ENCODE data around the gene STAT5B. TPM values are rescaled to one million over a fixed set of nuclear protein-coding genes. Genes with fewer than 3 reads are reported as not detected.
"Not testable (repeated sequence)": the region's sequence is repeated elsewhere in the genome, so short reads cannot be mapped to it uniquely, and the experiment has no call there.

The STAT5B gene
- 10 to 100 TPM; 35.4 to 56.5 (median 47.8) TPM for polyA plus RNA-seq (ENCODE audit: insufficient read length in 4 of 4)

DNA sequence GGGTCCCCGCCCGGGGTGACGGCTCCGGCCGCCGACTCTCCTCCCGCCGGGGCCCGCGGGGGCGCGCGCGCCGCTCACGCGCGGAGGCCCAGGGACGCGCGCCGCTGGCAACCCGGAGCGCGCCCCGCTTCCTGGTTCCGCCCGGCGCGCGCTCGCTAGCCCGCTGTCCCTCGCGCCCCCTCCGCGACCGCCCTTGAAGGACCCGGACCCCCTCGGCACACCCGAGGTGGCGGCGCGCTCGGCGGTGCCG, at the start of gene STAT5B:
Gene STAT5B, minus strand, starts transcription at position 33 of the 250 bp plus-strand sequence. CDS start 44,264 bp downstream, outside the sequence.
- DNase-seq (ENCODE audit: low read depth in 4 of 4, low spot score in 2 of 4), result no peak

DNA sequence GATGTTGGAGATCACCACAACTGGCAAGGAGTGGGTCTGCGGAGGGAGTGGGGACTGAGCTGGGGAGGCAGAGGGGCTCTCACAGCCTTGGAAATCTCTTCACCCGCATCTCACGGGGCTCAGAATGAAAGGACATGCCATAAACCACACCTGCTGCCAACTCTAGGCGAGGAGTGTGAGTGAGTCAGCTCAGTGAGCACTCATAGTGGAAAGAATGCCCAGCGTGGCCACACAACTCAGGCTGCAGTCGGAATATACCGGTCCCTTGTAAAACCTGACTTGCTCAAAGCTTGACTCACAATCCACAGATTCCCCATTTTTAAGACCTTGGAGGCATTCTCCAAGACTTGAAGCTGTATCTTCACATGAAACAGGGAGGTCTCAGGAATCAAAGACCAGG, 48.8 kb upstream of the STAT5B start:
- DNase-seq (ENCODE audit: low read depth in 4 of 4, low spot score in 2 of 4), result no peak

DNA sequence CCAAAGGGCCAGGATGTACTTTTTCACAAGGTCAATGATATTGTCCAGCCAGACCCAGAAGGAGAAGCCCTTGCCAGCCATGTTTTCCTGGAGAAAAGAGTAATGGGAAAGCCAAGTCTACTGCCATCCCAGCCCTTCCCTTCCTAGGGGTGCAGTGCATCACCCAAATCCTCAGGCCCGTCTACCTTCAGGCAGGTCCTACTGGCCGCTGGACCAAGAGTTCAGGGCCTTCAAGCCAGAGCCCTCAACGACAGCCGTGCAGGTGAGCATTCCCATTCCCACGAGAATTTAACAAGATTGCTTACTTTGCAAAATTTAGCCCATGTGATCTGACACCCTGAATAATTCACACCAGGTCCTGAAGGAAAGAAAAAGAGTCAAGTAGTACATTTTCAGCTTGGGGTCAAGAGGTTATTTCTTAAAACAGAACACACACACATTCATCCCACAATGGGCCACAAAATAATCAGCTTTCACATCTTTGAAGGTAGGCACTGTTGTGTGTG, 47.1 kb upstream of the STAT5B start:
- DNase-seq (ENCODE audit: low read depth in 4 of 4, low spot score in 2 of 4), result no peak

DNA sequence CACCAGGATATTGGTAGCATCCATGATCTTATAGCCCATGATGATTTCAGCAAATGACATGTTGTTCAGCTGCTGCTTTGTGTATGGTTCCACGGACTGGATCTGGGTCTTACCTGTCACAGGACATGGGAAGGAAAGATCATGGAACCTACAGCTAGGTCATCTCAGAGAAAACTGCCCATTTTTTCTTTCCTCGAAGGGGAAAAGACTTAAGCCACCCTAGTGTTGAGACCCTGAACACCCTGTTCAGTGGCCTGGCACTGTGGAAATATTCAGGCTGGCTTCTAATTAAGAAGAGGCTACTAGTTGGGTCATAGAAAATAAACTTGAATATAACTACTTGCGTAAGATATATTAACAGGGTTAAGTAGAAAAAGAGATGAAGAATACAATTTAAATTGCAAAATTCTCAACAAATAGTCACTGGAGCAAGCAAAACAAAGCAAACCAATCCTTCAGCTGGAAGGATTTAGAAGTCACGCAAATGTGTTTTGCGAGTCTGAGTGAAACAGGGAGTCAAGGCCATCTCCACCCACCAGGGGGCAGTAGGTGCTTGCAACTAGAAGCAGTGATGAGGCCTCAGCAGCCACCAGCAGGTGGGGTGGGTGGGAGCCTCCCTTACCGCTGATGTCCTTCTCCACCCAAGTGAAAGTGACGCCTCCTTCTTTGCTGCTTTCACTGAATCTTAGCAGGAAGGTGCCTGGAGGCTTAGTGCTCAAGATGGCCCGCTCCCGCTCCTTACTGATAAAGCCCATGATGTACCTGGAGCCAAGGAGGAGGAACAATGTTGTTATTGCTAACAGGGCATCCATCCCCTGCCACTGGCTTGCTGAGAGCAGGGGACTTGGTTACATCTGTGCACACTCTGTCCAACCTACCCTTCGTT, 46.4 kb upstream of the STAT5B start:
- peak; percentile 65 to 88 (median 79) for DNase-seq (ENCODE audit: low read depth in 4 of 4, low spot score in 2 of 4)

DNA sequence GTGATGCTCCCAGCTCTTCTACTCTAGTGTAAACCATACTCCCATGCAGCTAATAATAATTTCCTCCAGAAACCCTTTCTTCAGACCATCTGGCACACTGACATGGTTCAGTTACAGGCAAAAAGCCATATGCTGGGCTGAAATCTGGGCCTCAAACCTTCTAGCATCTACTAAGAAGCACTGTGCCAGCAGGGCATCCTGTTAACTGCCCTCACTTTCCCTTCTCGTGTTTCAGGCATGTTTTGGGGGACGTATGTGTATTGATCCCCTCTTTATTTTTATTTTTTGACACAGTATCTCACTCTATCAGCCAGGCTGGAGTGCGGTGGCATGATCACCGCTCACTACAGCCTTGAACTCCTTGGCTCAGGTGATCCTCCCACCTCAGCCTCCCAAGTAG, 45.4 kb upstream of the STAT5B start:
- no peak for DNase-seq (ENCODE audit: low read depth in 4 of 4, low spot score in 2 of 4)

DNA sequence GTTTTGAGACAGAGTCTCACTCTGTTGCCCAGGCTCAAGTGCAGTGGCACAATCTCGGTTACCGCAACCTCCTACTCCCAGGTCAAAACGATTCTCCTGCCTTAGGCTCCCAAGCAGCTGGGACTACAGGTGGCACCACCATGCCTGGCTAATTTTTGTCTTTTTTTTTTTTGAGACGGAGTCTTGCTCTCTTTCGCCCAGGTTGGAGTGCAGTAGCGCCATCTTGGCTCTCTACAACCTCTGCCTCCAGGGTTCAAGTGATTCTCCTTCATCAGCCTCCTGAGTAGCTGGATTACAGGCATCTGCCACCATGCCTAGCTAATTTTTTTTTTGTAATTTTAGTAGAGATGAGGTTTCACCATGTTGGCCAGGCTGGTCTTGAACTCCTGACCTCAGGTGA, 41.8 kb upstream of the STAT5B start:
- DNase-seq (ENCODE audit: low read depth in 4 of 4, low spot score in 2 of 4), result not testable (repeated sequence)

DNA sequence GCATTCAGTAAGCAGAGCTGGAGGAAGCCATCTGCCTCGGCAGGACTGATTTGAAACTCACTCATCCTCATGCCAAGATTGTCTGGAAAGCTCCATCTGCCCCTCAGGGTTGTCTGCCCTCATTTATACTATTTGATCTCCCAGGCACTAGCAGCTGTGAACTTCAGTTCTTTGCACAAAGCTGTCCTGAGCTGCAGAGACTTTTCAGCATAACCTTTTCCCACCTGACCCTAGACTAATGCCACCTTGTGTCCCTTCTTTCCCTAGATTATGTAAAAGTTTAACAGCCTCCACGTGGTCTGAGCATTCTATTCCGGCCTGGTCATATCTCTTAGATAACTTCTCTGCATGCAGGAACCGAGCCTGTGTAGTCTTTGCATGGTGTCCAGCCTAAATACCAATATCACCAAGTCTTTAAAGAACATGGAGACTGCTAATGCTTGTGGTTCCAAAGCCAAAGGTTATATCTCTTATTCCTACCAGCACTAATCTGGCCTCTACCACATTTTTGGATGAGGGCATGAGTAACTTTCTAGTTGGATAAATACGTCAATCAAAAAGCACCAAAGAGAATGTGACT, 41.2 kb upstream of the STAT5B start:
- no peak for DNase-seq (ENCODE audit: low read depth in 4 of 4, low spot score in 2 of 4)

DNA sequence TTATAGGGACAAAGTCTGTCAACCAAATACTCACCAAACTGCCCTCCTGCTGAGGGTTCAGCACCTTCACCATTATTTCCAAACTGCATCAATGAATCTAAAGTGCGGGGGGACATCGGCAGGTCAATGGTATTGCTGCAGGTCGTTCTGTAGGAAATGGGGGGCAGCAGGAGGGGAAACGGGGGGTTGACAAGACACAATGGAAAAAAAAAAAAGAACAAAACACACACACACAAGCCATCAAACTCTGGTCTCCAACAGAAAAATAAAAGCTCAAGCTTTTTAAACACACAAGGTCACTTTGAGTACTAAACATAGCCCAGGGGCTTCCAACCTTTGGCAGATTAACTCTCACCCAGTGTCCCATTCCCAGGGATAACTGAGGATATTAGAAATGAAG, 40.6 kb upstream of the STAT5B start:
- DNase-seq (ENCODE audit: low read depth in 4 of 4, low spot score in 2 of 4), result no peak

DNA sequence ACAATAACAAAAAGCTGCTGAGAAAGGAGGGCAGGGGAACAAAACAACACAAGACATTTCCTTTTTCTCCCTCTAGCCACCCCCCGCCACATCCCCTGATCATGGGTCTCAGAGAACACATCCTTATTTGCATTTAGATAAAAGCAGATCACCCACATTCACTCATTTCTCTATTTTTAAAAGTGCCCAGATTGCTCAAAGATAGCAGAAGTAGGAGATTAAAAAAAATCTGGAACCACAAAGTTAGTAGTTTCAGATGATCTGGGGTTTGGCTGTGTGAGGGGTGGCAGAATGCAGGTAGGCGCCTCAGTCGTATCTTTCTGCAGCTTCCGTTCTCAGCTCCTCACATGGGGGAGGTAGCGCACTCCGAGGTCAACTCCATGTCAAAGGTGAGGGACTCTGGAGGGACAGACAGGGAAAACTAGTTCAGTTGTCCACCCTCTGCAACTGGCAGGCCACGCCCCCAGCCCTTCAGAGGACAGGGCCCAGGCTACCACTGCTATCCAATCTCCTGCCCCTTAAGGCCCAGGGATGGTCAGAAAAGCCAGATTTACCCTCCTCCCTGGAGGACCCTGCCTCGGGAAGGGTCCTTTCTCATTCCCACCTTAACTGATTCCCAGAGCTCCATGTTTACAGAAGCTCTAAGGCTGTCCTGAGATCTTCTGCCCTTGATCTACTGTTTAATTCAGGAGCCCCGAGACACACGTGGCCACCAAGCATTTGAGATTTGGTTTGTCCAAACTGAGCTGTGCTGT, 39.4 kb upstream of the STAT5B start:
- DNase-seq (ENCODE audit: low read depth in 4 of 4, low spot score in 2 of 4), result no peak

DNA sequence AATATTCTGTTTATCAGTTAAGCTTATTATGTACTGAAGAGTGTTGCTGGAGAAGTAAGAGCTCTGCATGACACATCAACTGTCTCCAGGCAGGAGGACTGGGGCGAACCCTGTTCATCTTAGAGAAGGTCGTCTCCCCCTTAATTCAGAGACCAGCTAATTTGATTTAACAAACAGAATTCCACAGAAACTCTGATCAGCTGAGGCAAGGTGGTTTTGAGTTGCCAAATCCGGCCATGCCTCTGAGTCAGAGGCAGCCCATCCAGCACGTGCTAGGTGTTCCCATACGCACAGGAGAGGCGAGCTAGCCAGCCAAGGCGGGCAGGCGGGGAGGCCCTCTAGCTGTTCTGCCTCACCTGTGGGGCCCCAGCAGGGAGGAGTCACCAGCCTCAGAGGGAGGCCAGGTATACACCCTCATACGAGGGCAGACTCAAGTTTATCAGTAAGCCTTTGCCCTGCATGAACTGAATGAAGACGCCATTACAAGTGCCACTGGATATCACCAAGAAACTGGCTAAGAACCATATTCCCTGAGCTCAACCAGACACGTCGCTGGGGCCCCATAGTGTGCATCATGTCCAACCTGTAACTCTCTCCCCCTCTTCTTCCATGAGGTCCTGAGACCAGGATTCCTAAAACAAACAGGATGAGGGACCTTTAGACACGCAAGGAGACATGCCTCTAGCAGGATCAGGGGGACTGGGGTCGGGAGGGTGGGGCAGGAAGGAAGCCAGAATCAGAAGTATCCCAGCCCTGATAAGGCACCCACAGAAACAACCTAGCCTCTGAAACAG, 37.8 kb upstream of the STAT5B start:
- DNase-seq (ENCODE audit: low read depth in 4 of 4, low spot score in 2 of 4), result no peak

DNA sequence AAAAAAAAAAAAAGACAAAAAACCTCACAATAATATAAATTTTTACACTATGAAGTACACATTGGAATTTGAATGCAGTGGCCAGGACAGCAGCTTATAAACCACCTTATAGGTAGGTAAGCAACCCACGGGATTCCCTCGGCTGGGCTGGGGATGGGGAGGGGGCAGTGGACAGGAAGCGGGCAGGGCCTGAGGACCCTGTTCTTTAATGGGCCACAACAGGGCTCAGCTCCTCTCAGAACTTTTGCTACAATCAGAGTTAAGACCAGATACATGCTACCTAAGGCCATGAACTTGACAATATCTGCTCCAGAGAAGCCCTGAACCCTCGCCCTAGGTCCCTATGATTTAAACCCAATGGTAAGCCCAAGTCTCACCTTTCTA, 37.2 kb upstream of the STAT5B start:
- no peak for DNase-seq (ENCODE audit: low read depth in 4 of 4, low spot score in 2 of 4)

DNA sequence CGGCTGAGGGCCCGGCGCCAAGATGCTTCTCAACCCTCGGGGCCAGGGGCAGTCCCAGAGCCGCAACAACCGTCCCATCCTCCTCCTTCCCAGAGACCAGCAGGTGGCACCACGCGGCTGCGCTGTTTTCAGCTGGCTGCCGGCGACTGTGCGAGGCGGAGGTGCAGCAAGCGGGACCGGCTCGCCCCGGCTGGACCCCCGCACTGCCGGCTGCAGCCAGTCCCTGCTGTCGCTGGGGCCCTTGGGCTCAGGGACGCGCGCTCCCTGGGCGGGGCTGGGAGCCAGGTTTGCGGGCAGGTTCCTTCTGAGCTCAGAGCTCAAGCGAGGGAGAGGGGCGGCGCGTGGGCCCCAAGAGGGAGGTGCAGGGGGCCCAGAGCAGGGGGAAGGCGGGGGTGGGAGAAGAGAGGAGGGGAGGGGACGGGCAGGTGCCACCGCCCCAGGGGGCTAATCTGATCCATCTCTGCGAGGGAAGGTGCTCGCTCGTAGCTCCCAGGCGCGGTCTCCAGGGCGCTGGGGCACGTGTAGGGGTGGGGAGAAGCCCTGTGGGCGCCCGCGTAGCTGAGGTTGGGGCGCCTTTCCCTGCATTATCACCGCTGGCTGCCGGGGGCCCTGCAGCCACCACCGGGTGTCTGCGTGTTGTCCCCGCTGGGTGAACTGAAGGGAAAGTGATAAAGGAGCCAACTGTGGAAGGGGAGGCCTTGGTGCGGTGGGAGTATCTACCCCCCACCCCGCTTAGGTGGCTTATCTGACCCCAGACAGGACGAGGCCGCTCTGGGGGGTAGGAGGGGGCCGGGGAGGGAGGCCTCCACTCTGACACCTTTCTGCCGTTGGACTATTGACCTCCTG, 36.3 kb upstream of the STAT5B start:
- peak in 3 of 4 donors; percentile 61 to 80 (median 79) for DNase-seq (ENCODE audit: low read depth in 4 of 4, low spot score in 2 of 4)

DNA sequence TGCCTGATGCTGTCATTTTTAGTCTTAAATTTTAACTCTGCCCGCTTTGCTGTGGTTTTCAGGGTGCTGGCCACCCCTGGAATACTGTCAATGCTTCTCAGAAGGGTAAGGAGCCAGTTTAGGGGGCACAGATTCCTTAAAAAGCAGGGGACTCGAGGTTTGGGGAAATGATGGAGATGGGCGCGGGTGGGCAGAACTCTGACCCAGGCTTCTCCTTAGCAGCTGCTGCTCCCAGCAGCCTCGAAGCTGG, 35.8 kb upstream of the STAT5B start:
- no peak for DNase-seq (ENCODE audit: low read depth in 4 of 4, low spot score in 2 of 4)

DNA sequence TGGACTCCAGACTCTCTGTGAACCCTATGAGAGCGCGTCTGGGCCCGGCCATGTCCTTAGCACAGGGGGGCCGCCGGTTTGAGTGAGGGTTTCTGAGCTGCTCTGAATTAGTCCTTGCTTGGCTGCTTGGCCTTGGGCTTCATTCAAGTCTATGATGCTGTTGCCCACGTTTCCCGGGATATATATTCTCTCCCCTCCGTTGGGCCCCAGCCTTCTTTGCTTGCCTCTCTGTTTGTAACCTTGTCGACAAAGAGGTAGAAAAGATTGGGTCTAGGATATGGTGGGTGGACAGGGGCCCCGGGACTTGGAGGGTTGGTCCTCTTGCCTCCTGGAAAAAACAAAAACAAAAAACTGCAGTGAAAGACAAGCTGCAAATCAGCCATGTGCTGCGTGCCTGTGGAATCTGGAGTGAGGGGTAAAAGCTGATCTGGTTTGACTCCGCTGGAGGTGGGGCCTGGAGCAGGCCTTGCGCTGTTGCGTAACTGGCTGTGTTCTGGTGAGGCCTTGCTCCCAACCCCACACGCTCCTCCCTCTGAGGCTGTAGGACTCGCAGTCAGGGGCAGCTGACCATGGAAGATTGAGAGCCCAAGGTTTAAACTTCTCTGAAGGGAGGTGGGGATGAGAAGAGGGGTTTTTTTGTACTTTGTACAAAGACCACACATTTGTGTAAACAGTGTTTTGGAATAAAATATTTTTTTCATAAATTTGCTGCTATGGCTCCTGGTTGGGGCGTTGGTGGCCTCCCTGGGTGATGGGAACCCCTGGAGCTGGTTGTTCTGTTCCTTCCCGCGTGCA, 35.2 kb upstream of the STAT5B start:
- peak in 3 of 4 donors; percentile 63 to 87 (median 79) for DNase-seq (ENCODE audit: low read depth in 4 of 4, low spot score in 2 of 4)

DNA sequence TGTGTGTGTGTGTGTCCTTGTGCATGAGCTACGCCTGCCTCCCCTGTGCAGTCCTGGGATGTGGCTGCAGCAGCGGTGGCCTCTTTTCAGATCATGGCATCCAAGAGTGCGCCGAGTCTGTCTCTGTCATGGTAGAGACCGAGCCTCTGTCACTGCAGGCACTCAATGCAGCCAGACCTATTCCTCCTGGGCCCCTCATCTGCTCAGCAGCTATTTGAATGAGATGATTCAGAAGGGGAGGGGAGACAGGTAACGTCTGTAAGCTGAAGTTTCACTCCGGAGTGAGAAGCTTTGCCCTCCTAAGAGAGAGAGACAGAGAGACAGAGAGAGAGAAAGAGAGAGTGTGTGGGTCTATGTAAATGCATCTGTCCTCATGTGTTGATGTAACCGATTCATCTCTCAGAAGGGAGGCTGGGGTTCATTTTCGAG, 34.6 kb upstream of the STAT5B start:
- DNase-seq (ENCODE audit: low read depth in 4 of 4, low spot score in 2 of 4), result no peak

DNA sequence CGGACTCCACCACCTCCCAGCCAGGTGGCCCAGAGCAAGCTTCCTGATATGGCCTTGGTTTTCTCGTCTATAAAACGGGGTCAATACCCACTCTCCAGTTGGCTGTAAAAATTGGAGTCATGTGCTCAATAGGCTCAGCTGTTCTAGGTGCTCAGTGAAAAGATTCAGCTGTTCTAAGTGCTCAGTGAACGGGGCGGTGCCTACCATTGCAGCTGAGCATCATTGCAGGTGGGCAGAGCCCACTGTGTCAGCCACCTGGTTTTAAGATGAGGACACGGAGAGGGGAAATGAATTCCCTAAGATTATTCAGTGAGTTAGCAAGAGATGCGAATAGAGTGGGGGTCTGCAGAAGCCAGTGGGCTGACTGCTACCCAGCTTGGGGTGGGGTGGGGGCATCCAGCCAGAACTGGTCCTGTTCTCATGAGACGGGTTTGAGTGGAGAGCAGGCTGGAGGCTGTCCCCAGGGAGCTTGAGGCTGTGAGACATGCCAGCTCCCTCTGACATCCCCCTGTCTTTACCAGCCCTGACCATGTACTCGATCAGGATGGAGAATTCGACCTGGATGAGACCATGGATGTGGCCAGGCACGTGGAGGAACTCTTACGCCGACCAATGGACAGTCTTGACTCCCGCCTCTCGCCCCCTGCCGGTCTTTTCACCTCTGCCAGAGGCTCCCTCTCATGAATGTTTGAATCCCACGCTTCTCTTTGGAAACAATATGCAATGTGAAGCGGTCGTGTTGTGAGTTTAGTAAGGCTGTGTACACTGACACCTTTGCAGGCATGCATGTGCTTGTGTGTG, 34.0 kb upstream of the STAT5B start:
- no peak for DNase-seq (ENCODE audit: low read depth in 4 of 4, low spot score in 2 of 4)

DNA sequence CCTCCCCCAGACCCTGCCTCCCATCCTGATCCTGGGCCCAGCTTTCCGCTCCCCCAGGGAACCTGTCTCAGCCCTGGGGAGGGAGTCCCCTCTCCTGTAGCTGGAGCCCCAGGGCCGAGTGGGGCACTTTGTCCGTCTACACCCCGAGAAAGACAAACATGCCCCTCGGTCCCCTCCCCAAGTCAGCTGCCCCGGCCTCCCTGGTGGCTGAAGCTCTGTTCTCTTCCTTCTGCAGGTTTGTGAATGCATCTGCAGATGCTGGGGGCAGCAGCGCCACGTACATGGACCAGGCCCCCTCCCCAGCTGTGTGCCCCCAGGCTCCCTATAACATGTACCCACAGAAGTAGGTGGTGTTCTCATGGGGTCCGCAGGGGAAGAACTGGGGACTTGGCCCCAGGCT, 33.0 kb upstream of the STAT5B start:
- no peak for DNase-seq (ENCODE audit: low read depth in 4 of 4, low spot score in 2 of 4)

DNA sequence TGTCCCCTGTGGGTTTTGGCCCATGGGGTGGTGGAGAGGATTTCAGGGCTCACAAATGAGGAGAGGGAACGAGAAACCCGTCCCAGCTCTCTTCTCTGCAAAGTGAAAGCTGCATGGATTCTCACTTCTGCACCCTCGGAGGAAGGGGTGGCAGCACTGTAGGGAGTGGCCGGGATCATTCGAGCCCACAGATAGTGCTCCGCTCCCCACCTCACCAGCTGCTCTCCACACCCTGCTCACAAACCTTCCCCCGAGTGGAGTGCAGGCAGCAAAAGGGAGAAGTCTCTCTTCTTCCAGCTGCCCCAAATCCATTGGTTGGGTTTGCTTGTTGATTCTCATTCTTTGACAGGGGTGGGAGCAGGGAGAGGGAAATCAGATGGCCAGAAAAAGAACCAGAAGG, 32.3 kb upstream of the STAT5B start:
- no peak for DNase-seq (ENCODE audit: low read depth in 4 of 4, low spot score in 2 of 4)

All from left renal cortex interstitium (tissue), 4 donors.